Inflammatory macrophage treated with lipopolysaccharide for 4 hours (primary cell): Measurements from ENCODE around the gene ARL1.
"Not testable (repeated sequence)": the region's sequence is repeated elsewhere in the genome, so short reads cannot be mapped to it uniquely, and the experiment has no call there.

Experiments used
- DNase-seq: peaks from one replicate; pipeline ENCODE4 v3.0.0-alpha.2; 2020

Gene ARL1

GRCh38 chr12:101407436-101408345, at the start of gene ARL1:
Gene ARL1, minus strand, starts transcription at chr12:101407772. Its CDS starts 127 bp downstream, at chr12:101407645.
- peak; percentile 89 for DNase-seq

DNA sequence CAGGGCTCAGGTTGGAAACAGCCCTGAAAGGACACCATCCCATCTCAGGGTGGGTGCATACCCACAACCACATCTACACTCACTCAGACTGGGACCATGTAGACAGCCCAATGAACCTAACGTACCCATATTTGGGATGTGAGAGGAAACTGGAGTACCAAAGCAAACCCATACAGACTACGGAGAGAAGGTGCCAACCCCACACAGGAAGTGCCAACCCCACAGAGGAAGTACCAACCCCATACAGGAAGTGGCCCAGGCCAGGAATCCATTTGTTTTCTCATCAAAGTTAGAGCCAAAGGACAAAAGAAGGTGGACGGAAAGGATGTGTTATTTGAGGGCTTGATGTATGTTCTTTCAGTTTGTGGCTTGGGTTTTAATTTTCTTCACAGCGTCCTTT, 48.1 kb upstream of the ARL1 start:
- DNase-seq, result no peak

- DNase-seq, result peak; percentile 47
Observed at GRCh38 chr12:101441461-101442224, 34.1 kb upstream of the ARL1 start.

- peak; percentile 82 for DNase-seq
Observed at GRCh38 chr12:101439236-101439635, 31.7 kb upstream of the ARL1 start.

- no peak for DNase-seq
Observed at GRCh38 chr12:101436136-101436535, 28.6 kb upstream of the ARL1 start.

DNA sequence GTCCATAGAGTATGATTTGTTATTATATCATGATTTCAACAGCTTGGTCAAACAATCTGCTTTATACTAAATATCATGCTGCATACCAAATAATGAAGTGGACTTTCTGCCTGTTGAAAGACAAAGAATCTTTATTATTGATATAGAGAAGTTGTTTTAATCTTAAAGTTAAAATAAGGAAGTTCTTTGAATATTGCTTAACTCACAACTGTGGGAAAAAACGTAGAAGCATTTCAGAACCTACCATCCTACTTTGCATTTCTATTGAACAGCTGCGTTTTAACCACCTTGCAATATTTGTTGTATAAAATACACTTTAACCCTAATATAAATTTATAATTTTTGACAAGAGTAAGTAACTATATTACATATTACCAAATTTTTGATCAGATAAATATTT, 22.9 kb upstream of the ARL1 start:
- DNase-seq, result peak; percentile 74

DNA sequence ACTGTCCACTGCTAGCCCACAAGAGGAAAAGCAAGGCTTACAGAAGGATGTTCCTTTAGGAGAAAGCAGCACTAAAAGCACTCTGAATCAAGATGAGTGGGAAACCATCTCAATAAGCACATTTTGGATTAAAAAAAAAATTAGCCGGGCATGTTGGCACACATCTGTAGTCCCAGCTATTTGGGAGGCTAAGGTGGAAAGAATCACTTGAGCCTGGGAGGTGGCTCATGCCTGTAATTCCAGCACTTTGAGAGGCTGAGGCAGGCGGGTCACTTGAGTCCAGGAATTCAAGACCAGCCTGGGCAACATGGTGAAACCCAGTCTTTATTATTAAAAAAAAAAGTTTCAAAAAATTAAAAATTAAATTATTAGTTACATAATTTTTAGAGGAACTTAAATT, 17.0 kb upstream of the ARL1 start:
- no peak for DNase-seq

- DNase-seq, result not testable (repeated sequence)
Observed at GRCh38 chr12:101422066-101422465, 14.5 kb upstream of the ARL1 start.

DNA sequence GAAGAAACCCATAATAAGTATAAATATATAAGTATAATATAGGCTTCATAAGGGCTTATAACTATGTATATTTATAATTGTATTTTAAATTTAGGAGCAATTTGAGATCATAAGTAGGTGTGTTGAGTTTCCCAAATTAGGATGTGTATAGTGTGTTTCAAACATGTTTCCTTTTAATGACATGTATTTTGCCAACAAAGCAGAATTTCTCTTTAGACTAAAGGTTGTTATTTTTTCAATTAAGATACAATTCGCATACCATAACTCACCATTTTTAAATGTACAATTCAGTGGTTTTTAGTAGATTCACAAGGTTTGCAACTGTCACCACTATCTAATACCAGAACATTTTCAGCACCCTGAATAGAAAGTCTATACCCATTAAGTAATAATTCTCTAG, 7.7 kb upstream of the ARL1 start:
- DNase-seq, result no peak

DNA sequence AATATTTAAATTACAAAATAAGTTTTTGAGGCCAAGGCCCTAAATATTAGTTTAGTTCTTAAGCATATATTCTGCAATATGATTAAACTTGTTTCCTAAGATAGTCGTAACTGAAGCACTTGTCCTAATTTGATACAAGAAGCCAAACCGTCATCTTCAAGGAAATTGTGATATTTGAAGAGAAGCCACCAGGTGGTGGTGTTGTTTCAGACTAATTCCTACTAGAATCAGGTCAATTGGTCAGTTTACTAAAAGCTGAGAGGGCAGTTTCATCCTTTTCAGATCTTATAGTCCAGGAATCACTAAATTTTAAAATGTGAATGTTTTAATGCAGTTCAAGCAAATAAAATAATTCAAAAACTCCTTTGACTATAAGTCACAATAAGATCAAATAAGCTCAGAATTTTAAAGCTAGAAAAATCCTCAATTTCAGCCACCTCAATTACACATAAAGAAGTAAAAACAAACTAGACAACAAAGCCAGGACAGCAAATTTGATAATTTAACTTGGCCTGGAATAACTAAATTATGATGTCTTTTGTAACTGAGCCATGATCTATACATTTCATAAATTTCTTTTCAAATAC, 7.1 kb upstream of the ARL1 start:
- peak; percentile 76 for DNase-seq

DNA sequence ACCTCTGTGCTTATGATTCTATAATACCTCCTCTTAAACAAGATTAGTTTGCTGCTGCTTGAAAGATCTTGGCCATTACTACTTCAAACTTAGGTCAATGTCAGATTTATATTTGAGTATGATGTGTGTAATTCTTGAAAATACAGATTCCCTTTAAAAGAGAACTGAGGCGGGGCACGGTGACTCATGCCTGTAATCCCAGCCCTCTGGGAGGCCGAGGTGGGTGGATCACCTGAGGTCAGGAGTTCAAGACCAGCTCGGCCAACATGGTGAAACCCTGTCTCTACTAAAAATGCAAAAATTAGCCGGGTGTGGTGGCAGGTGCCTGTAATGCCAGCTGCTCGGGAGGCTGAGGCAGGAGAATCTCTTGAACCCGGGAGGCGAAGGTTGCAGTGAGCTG, 2.6 kb upstream of the ARL1 start:
- not testable (repeated sequence) for DNase-seq

GRCh38 chr12:101407049-101407435, 530 bp downstream of the ARL1 start:
- no peak for DNase-seq

- DNase-seq, result not testable (repeated sequence)
Observed at GRCh38 chr12:101391181-101391580, 16.4 kb downstream of the ARL1 start.

DNA sequence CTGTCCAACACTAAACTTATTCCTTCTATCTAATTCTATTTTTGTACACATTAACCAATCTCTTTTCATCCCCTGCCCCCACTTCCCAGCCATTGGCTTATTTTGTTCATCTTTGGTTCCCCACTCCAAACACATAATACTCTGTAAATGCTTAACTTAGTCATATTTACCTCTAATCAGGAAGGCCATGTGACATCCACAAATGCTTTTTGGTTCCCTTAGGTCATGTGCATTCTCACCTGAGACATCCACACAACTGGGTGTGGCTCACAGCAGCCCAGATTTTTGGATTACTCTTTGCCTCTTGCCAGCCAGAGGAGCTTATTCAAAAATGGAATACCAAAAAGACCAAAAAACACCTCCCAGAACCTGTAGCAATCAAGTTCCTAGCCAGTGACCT, 28.4 kb downstream of the ARL1 start:
- no peak for DNase-seq

DNA sequence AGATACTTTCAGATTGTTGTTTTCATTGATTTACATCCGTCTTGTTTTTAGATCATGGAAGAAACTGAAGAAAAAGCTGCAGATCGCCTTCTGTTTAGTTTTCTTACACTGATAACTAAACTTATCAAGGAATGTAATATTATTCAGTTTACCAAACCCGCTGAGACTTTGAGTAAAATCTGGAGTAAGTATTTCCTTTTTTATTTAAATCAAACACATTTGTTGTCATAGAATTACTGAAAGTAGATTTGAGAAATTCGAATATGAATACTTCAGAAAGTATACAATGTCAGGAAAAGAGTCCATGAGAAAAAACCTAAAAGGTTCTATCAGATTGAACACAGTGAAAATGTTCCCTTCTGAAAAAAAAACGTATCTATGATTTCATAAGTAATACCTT, 32.0 kb downstream of the ARL1 start:
- no peak for DNase-seq

GRCh38 chr12:101372431-101372830, 35.1 kb downstream of the ARL1 start:
- DNase-seq, result no peak

DNA sequence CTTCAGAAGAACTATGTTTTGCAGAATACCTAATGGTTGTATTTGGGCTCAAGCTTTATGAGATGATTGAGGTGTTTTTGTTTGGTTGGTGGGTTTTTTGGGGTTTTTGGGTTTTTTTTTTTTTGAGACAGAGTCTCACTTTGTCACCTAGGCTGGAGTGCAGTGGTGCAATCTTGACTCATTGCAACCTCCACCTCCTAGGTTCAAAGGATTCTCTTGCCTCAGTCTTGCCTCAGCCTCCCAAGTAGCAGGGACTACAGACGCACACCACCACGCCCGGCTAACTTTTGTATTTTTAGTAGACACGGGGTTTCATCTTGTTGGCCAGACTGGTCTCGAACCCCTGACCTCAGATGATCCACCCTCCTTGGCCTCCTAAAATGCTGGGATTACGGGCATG, 39.6 kb downstream of the ARL1 start:
- no peak for DNase-seq

DNA sequence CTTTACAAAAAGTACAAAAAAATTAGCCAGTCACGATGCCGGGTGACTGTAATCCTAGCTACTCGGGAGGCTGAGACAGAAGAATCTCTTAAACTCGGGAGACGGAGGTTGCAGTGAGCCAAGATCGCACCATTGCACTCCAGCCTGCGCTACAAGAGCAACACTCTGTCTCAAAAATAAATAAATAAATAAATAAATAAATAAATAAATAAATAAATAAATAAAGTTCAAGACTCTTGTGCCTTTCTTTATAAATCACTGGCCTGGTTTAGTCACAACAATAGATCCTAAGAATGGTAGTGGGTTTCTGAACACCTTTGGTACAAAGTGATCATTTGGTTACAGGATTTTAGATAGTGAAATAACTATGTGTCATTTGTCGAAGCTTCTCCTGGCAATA, 46.1 kb downstream of the ARL1 start:
- no peak for DNase-seq

DNA sequence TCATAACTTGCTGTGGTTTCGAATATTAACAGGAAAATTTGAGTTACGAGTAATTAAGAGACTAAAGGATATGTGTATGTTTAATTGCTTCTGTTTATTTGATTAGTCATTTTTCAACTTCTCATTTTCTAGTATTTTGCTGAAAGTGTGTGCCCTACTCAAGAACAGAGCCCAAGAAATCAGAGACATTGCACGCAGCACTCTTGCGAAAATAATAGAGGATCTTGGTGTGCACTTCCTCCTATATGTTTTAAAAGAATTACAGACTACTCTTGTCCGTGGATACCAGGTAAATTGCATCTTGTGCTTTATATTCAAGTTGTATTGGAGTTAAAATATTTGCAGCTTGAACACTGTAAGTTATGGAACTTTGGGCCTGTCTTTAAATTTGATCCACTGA, 50.8 kb downstream of the ARL1 start:
- peak; percentile 50 for DNase-seq

DNA sequence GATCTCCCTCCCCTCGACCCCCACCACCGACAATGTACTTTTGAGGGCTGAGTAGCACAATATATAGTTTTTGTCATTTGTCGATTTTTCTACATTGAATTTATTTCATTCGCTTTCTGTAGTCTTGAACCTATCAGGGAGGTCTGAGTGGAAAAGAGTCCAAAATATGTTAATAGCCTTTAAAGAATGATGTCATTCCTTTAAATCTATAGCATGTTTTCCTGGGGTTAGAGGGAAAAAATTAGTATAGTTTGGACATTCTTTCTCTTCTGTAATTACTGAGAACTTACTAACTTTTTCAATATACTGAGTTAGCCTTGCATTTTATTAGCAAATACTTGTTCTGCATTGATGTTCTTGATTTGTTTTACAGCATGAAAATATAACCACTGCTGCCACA, 55.9 kb downstream of the ARL1 start:
- no peak for DNase-seq

DNA sequence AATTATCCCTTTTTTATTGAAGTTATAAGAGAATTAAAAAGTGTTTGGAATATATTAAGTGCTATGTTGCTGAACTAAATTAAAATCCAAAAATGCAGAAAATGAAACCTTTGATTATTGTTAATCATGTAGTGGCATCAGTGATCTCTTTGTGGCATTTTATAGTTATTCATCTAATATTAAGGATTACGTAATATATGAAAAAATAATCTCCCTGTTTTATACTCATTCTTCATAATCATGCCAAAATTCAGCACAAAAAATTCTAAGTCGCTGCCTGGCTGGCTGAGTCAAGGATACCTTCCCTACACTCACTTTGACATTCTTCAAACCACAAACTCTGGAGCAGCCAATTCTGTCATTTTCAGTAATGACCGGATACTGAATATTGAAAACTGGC, 63.7 kb downstream of the ARL1 start:
- no peak for DNase-seq
